ENCODE data around the gene CCM2. TPM values are rescaled to one million over a fixed set of nuclear protein-coding genes. Genes with fewer than 3 reads are reported as not detected.

CCM2 gene
- total and polyA plus RNA-seq, 10 donors = 67.8 to 108 (median 83.8) TPM

DNA sequence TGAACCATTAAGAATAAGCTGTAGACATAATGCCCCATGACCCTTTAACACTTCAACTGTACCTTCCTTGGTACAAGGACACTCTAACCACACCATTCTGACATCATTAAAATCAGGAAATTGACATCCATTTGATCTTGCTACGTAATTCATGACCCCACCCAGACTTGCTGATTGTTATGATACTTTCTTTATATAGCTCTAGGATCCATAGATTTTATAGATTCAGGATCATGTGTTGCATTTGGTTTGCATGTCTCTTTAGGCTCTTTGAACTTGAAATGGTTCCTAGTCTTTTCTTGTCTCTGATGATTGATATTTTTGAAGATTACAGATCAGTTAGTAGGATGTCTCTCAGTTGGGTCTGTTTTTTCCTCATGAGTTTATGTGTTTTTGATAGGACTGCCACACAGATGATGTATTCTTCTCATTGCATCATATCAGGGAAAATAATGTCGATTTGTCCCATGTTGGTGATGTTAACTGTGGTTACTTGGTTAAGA lies 13.5 kb downstream of the CCM2 start:
- 64 to 75% (median 70%) methylated on average over 2 of the region's 2 CpGs for WGBS, 5 donors
- peaks cover 0 to 40% (median 10%) of the 10 kb centered on the region in 6 donors for H3K4me1 ChIP-seq
- no peak overlapping the region for H3K4me3 ChIP-seq
- peaks cover 0 to 51% (median 0%) of the 10 kb centered on the region in 6 donors for H3K36me3 ChIP-seq
- no peaks in the 10 kb centered on the region for H3K27me3 ChIP-seq (replicated peaks in 1 of 7)
- no peaks in the 10 kb centered on the region for H3K9me3 ChIP-seq
- TF ChIP-seq CTCF (IDR thresholded peaks at IDR 0.05 in 8 of 11, conservative IDR thresholded peaks at IDR 0.05 in 3 of 11) = no peak
- no peak for TF ChIP-seq POLR2A (IDR thresholded peaks at IDR 0.05)
- TF ChIP-seq POLR2AphosphoS5 (IDR thresholded peaks at IDR 0.05) = no peak
- intact Hi-C loops (cut with DNase I; ENCODE audit: low total_unique reads) = no loop called here
- DNase-seq = no peak
- H3K27ac ChIP-seq = peak overlapping the region in 1 of 8 donors; percentile 20

DNA sequence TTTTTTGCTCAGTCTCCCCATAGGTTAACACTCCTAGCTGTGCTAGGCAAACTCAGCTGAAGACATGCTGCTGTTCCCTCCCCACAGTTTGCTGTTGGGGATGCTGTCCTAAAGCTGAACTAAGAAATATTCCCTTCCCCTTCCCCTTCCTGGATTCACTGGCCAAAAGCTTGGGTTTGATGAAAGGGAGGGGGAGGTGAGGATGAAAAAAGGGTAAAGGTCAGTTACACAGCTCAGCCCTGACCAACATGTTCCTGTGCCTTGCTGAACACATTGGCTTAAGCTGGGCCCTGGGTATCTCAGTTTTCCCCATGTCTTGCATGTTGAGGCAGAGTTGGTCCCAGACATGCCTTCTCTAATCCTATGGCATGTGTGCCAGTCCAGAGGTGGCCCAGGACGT lies 15.3 kb downstream of the CCM2 start:
- Histone ChIP-seq H3K4me1 (peaks cover 0 to 45% (median 10%) of the 10 kb centered on the region in 6 donors), H3K27ac (peak overlapping the region in 4 of 8 donors; percentile 14 to 35 (median 22)), H3K4me3 (no peak overlapping the region), H3K9me3 (no peaks in the 10 kb centered on the region), H3K27me3 (replicated peaks in 1 of 7) (no peaks in the 10 kb centered on the region), H3K36me3 (peaks cover 0 to 59% (median 4%) of the 10 kb centered on the region in 6 donors)
- no peak for DNase-seq
- 67 to 93% (median 74%) methylated on average over 1 of the region's 1 CpG for WGBS, 5 donors
- TF ChIP-seq POLR2AphosphoS5 (IDR thresholded peaks at IDR 0.05) (no peak), POLR2A (IDR thresholded peaks at IDR 0.05) (no peak), CTCF (IDR thresholded peaks at IDR 0.05 in 8 of 11, conservative IDR thresholded peaks at IDR 0.05 in 3 of 11) (no peak)
- intact Hi-C loops (cut with DNase I; ENCODE audit: low total_unique reads) = no loop called here

DNA sequence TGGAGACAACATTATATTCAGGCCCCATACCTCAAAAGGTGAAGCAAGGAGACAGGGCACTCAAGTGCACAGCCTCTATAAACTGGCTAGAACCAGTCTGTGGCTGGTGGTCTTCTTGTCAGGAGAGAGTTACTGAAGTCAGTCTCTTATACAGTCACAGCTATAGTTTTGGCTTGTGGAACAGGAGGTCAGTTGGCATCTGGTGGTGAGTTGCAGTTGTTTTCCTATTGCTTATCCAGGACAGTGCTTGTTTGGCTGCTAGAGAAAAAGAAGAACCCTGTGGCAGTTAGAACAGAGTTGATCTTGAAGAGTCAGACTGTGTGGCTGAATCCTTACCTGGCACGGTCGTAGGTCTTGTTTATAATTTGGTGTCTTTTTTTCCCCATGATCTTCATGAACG lies 17.3 kb downstream of the CCM2 start:
- Histone ChIP-seq H3K36me3 (peaks cover 0 to 41% (median 4%) of the 10 kb centered on the region in 6 donors), H3K4me1 (peaks cover 9 to 64% (median 24%) of the 10 kb centered on the region in 6 donors), H3K4me3 (no peak overlapping the region), H3K9me3 (no peaks in the 10 kb centered on the region), H3K27me3 (replicated peaks in 1 of 7) (no peaks in the 10 kb centered on the region), H3K27ac (no peak overlapping the region)
- TF ChIP-seq POLR2AphosphoS5 (IDR thresholded peaks at IDR 0.05) (no peak), POLR2A (IDR thresholded peaks at IDR 0.05) (no peak), CTCF (IDR thresholded peaks at IDR 0.05 in 8 of 11, conservative IDR thresholded peaks at IDR 0.05 in 3 of 11) (no peak)
- intact Hi-C loops (cut with DNase I; ENCODE audit: low total_unique reads) = no loop called here
- no peak for DNase-seq
- WGBS, 5 donors = 61 to 68% (median 66%) methylated on average over 3 of the region's 3 CpGs

DNA sequence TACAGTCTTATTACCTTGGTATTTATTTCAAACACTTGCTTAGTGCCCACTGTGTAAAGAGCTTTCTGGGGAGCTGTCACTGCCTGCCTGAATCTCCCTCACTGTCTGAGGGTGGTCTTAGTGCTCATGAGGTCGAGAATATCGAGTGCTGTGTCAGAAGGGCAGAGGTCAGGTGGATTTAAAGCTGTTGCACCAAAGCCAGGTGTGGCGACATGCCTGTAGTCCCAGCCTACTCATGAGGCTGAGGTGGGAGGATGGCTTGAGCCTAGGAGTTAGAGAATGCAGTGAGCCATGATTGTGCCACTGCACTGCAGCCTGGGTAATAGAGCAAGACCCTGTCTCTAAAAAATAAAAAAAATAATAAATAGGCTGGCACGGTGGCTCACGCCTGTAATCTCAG lies 20.9 kb downstream of the CCM2 start:
- peaks cover 15 to 46% (median 18%) of the 10 kb centered on the region in 6 donors for H3K4me1 ChIP-seq
- peak overlapping the region in 1 of 8 donors; percentile 45 for H3K27ac ChIP-seq
- intact Hi-C loops (cut with DNase I; ENCODE audit: low total_unique reads) = loop anchor here (10.0 kb wide), 1 partner anchor 46 kb away; the partner anchor contains the start of gene MYO1G
- H3K4me3 ChIP-seq = no peak overlapping the region
- no peak for DNase-seq
- peaks cover 0 to 34% (median 3%) of the 10 kb centered on the region in 6 donors for H3K36me3 ChIP-seq
- H3K27me3 ChIP-seq (replicated peaks in 1 of 7) = no peaks in the 10 kb centered on the region
- TF ChIP-seq POLR2A (IDR thresholded peaks at IDR 0.05) = no peak
- TF ChIP-seq CTCF (IDR thresholded peaks at IDR 0.05 in 8 of 11, conservative IDR thresholded peaks at IDR 0.05 in 3 of 11) = no peak
- no peak for TF ChIP-seq POLR2AphosphoS5 (IDR thresholded peaks at IDR 0.05)
- 74 to 86% (median 78%) methylated on average over 5 of the region's 5 CpGs for WGBS, 5 donors
- peaks cover 0 to 5% (median 0%) of the 10 kb centered on the region in 8 donors for H3K9me3 ChIP-seq
